Stimulated activated CD4-positive, alpha-beta T cell treated with anti-CD3 and anti-CD28 coated beads, Interleukin-12 subunit alpha, Interleukin-12 subunit beta, amount 100 ng/mL, for 24 hours (primary cell): ENCODE measurements around the gene SEMA3C.

ENCODE experiments used
- DNase-seq, 2 experiments: peaks; one replicate each; pipeline ENCODE4 v3.0.0-alpha.2; 2020; ENCODE audit warnings: low read depth in 2 of 2

SEMA3C gene

GRCh38 chr7:80848841-80849240 lies 70.0 kb downstream of the SEMA3C start:
- no peak for DNase-seq

DNA sequence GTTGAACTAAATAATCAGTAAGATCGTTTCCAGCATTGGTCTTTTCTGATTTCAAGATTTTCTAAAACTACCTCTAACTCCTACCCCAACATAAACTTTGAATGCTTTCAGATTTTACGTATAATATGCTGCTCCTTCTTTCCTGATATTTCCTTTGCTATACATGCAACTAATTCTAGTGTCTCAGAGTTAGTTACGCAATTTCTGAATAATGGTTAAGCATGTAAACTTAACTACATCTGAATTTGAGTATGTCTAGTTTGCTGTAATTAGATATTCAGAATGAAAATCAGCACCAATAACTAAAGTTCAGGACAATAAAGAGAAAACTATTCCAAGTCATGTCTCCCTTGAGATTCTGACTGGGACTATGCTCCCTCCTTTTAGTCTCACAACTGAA lies 71.0 kb downstream of the SEMA3C start:
- DNase-seq: no peak

DNA sequence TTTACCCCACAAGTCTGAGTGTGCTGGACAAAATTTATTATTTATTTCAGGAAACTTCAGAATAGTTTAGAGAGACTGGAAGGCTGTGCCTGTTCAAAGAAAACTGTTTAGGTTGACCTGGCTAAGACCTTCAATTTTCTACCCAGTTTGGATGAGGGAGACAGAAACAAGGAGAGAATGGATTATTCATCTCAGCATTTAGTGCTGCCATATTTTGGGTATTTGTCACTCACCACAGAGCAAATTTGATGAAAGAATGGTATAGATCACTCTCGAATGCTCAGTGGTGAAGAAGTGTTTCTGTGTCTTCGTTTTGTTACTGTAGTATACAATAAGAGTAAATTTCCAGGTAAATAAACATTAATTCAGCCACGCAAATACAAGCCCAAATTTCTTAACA lies 71.8 kb downstream of the SEMA3C start:
- DNase-seq: no peak

GRCh38 chr7:80844916-80845315 lies 73.9 kb downstream of the SEMA3C start:
- DNase-seq: no peak

- DNase-seq: no peak
Measured at GRCh38 chr7:80843018-80843677, 75.7 kb downstream of the SEMA3C start.

- DNase-seq: no peak
Measured at GRCh38 chr7:80842022-80842790, 76.6 kb downstream of the SEMA3C start.

- DNase-seq: no peak
Measured at GRCh38 chr7:80841423-80841955, 77.4 kb downstream of the SEMA3C start.

GRCh38 chr7:80840681-80841080 lies 78.2 kb downstream of the SEMA3C start:
- no peak for DNase-seq

- DNase-seq: no peak
Measured at GRCh38 chr7:80839855-80840254, 79.0 kb downstream of the SEMA3C start.

DNA sequence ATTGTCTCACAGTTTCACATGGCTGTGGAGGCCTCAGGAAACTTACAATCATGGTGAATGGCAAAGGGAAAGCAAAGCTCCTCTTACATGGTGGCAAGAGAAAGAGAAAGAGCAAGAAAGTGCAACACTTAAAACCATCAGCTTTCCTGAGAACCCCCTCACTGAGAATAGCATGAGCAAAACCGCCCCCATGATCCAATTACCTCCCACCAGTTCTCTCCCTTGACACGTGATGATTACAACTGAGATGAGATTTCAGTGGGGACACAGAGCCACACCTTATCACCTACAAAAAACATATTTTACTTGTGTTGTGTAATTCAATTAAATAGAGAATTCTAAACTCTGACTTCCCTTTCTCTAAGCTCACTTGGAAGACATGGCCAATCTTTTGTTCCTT lies 80.2 kb downstream of the SEMA3C start:
- DNase-seq: no peak

GRCh38 chr7:80837345-80837744 lies 81.5 kb downstream of the SEMA3C start:
- DNase-seq: no peak

DNA sequence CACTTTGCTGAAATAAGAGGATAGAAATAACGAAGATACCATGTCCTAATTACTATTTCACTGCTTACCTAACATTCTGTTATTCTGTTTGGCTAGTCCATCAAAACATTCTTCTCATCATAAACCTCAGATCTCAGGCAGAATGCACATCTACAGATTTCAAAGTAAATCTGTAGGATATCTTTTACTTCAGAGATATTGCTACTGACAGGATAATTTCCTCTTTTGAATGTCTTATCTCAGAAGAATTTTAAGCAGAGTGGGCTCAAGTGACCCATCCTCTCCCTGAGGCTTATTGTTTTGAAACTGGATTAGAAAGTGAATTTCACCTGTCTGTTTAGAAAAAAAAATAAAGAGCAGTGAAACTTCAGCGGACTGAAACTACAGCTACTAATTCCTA lies 83.6 kb downstream of the SEMA3C start:
- DNase-seq: no peak

GRCh38 chr7:80833289-80834268 lies 85.3 kb downstream of the SEMA3C start:
- no peak for DNase-seq

DNA sequence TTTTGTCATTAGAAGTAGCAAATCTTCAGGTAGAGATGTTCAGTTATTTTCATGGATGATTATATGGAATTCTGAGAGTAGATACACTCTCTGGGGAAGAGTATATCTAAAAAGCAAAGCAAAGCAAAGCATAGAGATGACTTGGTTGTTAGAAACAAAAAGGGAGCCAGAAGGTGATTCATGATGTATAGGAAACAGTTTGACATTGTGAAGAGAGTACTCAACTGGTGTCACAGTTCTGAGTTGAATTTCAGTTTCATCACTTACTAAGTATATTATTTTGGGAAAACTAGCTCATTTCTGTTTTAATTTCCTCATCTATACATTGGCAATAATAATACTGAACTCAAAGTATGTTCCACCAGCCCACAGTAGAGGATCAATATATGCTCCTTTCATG lies 86.8 kb downstream of the SEMA3C start:
- no peak for DNase-seq

DNA sequence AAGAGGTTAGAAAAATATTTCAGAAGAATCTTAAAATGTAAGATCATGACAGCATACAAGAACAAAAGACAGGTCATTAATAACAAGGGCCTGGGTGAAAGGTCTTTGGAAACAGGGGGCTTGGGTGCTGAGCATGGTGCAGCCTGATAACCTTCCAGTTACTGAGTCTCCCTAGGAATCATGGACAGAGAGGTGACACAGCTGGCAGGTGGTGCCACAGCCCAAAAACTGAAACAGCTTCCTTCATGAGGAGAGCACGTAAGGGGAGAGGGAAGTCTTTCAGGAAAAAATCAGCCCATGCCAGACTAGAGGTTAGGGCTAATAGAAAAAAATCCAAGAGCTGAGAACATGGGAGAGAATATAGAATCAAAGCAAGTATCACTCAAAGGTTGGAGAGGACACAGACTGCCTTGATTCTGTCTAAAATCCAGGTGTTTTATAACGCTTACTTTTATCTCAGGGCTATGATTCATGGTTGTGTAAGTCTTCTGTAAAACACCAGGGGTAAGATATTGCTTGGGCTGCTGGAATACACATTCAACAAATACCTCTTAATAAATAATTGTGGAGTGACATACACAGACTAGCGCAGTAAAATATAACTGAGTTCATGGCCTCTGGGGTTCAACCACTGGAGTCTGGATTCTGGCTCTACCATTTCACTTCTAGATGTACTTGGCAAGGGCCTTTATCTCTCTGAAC lies 88.1 kb downstream of the SEMA3C start:
- DNase-seq: no peak

- DNase-seq: no peak
Measured at GRCh38 chr7:80830010-80830409, 88.8 kb downstream of the SEMA3C start.

GRCh38 chr7:80829527-80829926 lies 89.3 kb downstream of the SEMA3C start:
- DNase-seq: no peak

DNA sequence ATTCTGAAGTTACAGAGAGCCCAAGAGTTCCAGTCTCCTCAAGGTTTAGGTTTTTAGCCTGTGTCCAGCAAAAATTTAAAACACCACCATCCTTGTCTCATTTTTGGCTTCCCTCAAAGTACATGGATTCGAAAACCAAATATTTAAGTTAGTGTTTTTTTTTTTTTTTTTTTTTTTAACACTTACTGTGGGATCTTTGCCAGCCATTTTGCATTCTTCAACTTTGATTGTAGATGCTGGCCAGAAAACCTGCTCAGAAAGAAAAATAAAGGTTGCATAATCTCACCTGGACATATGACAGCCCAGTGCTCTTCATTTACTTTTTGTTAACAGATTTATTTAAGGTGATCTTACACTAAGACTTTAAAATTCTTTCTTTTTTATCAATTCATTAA lies 91.6 kb downstream of the SEMA3C start:
- no peak for DNase-seq

DNA sequence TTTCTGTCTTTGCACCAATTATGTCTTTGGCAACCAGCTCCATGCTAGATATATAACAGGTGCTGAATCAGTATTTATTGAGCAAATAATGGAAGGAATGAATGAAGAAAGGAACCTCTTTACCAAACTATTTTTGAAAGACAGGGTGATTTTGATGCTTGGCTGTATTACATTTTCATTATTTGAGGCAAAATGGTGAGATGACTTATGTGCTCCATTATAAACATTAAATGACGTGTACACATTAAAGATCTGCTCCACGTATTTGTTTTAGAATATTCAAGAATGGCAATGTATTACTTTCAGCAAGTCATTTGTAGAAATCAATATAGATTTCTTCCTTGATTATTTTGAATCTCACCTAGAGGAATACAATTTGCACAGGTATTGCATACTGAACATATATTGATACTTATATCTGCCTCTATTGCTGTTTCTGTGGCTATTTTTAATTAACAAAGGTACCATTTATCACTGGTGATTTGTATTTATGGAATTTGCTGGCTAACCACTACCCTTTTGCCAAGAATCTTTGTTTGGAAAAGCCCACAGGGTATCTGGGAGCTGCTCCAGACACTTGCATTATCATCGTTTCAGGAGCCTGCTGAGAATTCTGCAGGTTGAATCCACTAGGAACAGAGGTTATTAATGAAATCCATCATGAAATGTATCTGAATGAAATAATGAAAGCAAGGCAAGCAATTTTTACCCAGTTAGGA lies 92.2 kb downstream of the SEMA3C start:
- no peak for DNase-seq

DNA sequence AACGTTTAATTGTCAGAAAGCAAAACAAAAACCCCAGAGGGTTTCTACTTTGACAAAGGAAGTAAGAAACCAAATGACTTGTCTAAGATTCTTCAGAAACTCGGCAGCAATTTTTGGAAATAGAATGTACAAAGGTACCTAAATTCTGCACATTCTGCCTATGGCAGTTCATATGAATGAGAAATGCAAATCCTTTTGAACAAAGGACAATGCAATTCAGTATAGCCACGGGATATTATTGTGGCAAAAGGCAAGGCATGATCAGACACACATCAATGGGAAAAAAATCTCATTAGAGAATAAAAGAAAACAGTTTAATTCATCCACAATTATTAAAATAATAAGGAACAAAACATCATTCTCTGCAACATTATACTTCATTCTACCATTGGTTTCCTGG lies 93.4 kb downstream of the SEMA3C start:
- DNase-seq: no peak

- DNase-seq: no peak
Measured at GRCh38 chr7:80824253-80824652, 94.6 kb downstream of the SEMA3C start.
